GM18907 (cell line): Measurements from ENCODE around the gene GUK1.
"Not testable (repeated sequence)": the region's sequence is repeated elsewhere in the genome, so short reads cannot be mapped to it uniquely, and the experiment has no call there.

Experiments used
- ATAC-seq: cut with Tn5 transposase; IDR thresholded peaks from one replicate; pipeline ENCODE4 v1.9.1; 2021; ENCODE audit warnings: mild to moderate bottlenecking, moderate library complexity; ENCODE audit not compliant: unreplicated experiment

Gene GUK1

GRCh38 chr1:228175316-228176023, 35.4 kb downstream of the GUK1 start:
- ATAC-seq, result no peak

GRCh38 chr1:228176024-228176395, 35.9 kb downstream of the GUK1 start:
- ATAC-seq, result no peak

GRCh38 chr1:228176461-228177182, 36.5 kb downstream of the GUK1 start:
- no peak for ATAC-seq

- ATAC-seq, result no peak
Observed at GRCh38 chr1:228177183-228177475, 37.0 kb downstream of the GUK1 start.

GRCh38 chr1:228177721-228178710, 37.9 kb downstream of the GUK1 start:
- no peak for ATAC-seq

- ATAC-seq, result no peak
Observed at GRCh38 chr1:228178737-228179684, 38.9 kb downstream of the GUK1 start.

- no peak for ATAC-seq
Observed at GRCh38 chr1:228180271-228180958, 40.3 kb downstream of the GUK1 start.

GRCh38 chr1:228180959-228181644, 41.0 kb downstream of the GUK1 start:
- no peak for ATAC-seq

- ATAC-seq, result no peak
Observed at GRCh38 chr1:228181645-228182034, 41.6 kb downstream of the GUK1 start.

- ATAC-seq, result no peak
Observed at GRCh38 chr1:228182296-228183030, 42.4 kb downstream of the GUK1 start.

GRCh38 chr1:228184152-228184551, 44.1 kb downstream of the GUK1 start:
- ATAC-seq, result no peak

- no peak for ATAC-seq
Observed at GRCh38 chr1:228185641-228185965, 45.5 kb downstream of the GUK1 start.

- not testable (repeated sequence) for ATAC-seq
Observed at GRCh38 chr1:228188249-228188648, 48.2 kb downstream of the GUK1 start.

GRCh38 chr1:228190182-228190581, 50.1 kb downstream of the GUK1 start:
- ATAC-seq, result no peak

GRCh38 chr1:228190778-228191177, 50.7 kb downstream of the GUK1 start:
- ATAC-seq, result no peak

- ATAC-seq, result no peak
Observed at GRCh38 chr1:228194436-228194835, 54.4 kb downstream of the GUK1 start.

GRCh38 chr1:228194921-228195812, 55.1 kb downstream of the GUK1 start:
- no peak for ATAC-seq
